GM18909 (cell line): ENCODE measurements around the gene PAX8.

Experiments used
- ATAC-seq: cut with Tn5 transposase; IDR thresholded peaks from one replicate; pipeline ENCODE4 v1.9.1; 2021; ENCODE audit warnings: mild to moderate bottlenecking; ENCODE audit not compliant: unreplicated experiment, poor library complexity

PAX8 gene

DNA sequence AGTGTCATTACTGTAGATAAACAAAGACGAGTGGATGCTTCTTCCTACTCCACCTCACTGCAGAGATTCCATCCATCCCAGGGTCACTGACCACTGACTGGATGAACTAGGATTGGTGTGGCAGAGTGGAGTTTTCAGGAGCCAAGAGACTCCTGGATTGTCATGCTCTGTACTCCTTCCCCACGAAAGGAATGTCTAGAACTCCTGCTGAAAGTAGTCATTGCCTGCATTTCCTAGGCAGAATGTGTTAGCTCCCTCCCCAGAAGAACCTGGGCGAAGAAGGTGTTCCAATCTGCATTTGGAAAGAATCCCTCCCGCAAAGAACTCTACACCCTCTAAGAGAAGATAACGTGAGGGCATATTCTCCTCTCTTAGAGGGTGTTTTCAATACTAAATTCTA lies 6.2 kb downstream of the PAX8 start:
- ATAC-seq: no peak

DNA sequence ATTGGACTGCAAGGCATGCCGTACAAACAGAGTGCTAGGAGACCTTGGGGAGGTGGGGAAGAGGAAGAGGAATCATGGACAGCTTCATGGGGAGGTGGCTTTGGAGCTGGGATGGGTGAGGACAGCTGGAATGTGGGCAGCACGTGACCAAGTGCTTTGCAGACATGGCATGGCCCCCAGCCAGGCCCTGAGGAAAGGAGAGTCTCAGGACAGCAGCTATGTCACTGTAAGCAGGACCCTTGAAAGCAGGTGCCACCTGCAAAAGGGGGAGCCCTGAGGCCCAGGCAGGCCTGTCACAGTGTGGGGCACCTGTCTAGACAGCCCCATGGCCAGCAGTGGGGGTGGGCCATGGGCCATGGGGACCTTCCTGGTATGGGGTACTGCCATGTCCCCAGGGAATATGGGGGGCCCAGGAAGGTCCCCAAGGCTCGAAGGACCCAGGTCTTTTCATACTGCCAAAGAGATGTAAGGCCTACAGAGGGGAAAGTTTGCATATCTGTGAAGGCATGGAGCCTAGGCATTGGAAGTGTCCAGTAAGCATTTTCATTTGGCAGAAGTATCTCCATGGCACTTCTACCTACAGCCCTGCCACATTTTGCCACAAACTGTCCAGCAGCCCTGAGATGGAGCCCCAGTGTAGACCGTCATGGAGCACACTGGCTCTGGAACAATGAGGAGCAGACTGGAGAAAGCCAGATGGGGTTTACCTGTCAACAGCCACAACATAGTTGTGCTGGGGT lies 9.9 kb downstream of the PAX8 start:
- ATAC-seq: no peak

DNA sequence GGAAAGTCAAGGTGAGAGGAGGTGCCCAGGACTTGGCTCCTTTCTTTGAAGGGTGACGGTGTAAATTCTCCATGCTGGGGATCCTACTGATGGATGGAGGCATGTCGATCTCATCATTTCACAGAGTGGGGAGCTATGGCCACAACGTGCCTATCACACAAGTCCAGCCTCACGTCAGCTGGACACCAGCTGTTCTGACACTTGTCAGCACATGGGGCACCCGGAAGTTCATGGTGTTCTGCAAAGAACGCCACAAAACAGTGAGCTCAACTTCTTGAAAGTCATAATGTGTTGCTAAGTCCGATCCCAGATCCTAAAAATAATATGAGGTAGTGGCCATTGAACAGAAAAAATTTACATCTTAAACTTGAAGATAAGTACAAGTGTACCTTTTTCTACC lies 12.3 kb downstream of the PAX8 start:
- ATAC-seq: no peak

DNA sequence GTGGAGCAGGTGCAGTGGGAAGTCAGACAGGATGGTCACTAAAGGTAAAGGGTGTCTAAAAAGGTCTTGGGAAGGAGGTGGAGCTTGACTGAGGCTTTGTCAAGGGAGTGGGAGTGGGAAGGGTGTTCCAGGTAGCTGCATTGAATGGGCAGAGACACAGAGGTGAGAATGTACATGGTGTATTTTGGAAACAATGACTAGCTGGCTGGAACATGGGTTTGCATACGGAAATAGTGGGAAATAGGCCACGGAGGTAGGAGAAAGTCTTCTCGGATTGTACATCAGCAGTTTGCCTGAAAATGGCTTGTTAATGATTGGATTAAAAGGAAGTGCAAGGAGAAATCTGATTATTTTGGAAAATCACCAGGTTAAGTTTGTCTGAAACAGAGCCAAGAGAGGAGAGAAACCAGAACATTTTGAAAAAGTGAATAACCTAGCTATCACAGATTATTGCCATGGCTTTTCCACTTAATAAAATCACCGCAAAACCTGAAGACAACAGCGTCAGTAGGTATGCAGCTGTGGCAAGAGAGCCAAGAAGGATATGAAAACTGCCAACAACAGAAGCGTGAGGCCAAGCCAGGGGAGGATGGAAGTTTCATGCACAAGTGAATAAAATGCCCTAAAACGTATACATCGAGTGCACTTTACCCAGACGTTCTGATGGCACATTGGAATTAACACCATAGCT lies 13.9 kb downstream of the PAX8 start:
- no peak for ATAC-seq

DNA sequence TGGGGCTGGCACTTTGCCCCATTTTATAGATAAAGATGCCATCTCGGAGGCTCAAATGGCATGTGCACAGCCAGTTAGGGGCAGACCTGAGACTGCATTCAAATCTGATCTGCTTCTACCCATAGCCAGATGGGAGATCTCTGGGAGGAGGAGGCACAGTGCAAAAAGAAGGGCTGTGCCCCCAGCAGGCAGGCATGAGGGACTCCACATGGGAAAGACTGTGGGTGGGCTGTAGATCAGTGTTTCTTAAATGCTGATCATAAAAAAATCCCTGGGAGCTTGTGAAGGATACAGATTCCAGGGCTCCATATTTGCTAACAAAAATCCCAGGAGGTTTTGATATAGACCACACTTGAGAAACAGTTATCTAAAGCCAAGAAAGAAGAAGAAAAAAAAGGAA lies 15.2 kb downstream of the PAX8 start:
- ATAC-seq: no peak

DNA sequence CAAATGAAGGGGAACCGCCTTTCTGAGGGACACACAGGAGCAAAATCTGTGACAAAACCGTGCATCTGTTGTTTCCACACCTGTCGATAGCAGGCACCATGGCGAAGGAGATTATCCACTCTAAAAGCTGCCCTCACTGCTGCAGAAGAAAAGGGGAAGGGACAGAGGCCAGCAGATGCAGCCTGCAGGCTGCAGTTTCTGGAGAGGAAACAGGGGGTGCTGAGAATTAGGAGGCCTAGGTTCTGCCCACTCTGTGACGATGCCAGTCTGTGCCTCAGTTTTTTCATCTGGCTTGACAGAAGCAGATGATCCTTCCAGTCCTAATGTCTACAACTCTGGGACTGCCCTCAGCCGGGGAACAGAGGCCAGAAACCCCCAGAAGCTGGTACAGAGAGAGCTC lies 17.7 kb downstream of the PAX8 start:
- no peak for ATAC-seq

DNA sequence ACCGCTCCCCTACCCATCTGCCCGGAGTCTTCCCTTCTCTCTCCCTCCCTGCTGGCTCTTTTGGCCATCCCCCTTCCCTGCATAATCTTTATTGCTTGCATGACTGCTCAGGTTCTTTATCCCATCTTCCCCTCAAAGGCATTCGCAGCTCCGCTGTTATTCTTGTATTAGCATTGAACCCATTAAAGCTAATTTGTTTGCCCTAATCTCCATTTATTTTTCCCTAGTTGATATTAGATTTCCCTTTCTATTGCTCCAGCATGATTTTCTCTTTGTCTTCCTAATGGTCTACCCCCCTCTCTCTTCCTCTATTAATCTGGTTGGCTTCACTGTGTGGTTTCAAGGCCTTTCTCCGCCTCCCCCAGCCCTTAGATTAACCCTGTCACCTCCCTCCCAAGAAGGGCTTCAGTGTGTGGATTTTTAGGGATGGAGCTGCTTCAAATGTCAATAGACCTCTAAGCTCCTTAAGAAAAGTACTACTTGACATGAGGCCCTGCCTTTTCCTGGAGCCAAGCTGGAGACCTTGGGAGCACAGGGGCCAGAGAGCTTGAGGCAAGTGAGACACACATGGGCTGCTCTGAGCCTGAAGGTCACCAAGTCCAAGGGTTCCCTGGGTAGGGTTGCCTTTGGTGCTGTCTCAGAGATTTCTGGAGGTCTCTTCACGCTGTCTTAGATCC lies 20.1 kb downstream of the PAX8 start:
- ATAC-seq: no peak

DNA sequence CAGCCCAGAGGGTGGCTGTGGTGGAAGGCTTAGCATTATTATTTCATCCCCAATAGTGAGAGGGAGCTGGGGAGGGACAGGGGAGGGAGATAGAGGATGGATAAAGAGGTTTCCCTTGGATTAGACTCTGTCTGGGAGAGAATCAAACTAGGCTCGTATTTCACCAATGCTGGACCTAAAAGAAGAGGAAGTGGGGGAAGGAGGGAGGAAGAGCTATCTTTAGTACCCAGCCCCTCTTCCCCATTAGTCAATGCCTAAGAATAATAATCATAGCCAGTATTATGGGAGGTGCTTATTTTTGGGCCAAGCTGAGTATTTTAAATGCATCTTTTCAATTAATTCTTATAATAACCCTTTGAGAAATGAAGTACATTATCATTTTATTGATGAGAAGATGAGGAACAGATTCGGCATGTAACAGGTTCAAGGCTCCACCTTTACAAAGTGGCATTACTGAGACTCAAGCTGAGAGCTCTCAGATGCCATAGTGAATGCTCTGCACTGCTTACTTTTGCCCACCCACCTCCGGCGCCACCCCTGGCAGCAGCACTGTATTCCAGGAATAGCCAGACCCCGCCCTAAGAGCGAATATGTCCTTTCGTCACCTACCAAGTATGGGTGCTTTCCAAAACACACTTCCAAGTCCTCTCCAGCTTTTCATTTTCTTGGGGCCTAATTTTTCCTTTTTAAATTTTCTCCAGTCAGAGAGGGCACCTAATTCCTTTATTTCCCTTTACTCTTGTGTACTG lies 21.0 kb downstream of the PAX8 start:
- ATAC-seq: no peak

DNA sequence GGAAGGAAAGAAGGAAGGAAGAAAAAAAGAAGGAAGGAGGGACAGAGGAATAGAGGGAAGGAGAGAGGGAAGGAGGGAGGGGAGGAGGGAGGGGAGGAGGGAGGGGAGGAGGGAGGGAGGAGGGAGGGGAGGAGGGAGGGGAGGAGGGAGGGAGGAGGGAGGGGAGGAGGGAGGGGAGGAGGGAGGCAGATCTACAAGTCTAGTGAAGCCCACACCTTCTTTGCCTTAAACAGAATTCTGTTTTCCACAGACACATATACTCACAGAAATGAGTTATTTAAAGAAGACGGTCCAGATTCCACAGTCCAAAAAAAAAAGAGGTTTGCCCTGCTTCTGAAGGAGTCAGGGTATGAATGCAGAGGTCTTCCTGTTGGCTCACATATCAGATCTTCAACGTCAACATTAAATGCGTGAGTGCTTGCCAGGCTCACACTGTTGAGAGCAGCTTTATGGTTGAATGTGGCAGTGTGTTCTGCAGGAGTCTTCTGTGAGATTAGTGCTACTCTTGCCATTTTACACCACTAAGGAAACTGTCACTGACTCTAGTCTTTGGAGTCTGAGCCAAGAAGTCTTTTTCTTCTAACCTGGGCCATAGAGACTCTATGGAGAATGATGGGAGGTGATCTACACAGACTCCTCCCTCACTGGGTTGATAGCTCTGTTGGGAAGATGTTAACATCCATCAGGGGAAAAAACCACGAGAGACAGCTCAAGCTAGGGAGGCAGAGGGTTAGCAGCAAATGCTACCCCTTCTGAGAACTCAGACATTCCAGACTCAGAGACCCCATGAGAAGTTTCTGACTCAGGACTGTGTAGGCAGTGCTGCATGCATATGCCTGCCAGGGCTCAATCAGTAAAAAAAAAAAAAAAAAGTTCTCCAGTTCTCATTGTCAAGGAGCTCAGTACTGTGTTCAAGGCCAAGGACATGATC lies 23.3 kb downstream of the PAX8 start:
- no peak for ATAC-seq

DNA sequence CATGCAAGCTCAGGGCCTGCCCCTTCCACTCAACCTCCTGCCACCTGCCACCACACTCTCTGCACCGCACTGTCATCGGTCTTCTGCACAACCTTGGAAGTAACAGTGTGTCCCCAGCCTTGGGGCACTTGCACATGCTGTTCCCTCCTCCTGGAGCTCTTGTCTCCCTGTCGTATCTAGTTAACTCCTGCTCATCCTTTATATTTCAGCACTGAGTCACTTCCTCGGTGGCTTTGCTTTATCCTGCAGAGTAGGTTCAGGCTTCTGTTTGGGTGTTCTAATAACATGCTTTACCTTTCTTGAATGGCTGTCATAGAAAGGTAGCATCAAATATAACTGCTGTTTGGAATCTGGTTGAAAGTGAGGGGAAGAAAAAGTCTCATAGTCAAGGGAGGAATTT lies 25.3 kb downstream of the PAX8 start:
- no peak for ATAC-seq

DNA sequence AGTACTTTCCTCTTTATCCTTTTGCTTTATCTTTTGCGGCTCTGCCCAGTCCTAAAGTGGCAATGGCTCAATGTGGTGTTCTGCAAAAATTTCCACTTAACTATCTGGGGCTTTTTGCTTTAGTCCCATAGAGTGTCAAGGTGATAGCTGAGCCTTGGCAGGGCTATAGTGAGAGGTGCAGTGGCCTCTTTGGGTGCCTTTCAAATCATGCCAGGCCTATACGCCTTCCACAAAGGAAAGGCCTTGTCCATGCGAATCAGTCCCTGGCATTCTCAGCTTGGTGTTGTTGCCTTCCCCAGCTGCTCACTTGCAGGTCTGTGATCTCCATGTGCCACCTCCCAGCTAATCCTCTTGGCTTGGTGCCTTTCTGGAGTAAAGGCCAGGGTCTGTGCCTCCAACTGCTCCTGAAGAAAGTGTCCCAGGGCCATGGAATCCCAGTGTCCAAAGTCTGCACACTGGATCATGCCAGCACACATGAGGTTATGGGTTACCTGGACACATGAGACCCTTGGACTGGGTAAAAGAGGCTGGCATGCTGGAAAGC lies 26.6 kb downstream of the PAX8 start:
- no peak for ATAC-seq

DNA sequence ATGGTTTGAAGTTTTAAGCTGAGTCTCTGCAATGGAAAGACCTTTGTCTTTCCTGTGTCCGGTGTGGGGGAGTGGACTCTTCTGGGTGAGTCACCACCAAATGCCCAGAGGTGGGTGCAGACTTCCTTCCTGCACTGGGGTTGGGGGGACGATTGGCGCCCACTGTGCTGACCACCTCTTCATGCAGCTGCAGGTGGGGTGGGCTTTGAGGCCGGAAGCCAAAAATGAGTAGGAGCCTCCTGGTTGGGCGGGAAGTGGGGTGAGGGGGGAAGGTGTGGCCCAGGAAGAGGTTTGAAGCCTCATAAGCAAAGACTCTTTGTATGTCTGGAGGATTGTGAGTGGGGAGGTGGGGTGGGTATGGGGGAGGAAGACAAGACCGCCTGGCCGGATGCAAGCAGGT lies 27.6 kb downstream of the PAX8 start:
- ATAC-seq: no peak

DNA sequence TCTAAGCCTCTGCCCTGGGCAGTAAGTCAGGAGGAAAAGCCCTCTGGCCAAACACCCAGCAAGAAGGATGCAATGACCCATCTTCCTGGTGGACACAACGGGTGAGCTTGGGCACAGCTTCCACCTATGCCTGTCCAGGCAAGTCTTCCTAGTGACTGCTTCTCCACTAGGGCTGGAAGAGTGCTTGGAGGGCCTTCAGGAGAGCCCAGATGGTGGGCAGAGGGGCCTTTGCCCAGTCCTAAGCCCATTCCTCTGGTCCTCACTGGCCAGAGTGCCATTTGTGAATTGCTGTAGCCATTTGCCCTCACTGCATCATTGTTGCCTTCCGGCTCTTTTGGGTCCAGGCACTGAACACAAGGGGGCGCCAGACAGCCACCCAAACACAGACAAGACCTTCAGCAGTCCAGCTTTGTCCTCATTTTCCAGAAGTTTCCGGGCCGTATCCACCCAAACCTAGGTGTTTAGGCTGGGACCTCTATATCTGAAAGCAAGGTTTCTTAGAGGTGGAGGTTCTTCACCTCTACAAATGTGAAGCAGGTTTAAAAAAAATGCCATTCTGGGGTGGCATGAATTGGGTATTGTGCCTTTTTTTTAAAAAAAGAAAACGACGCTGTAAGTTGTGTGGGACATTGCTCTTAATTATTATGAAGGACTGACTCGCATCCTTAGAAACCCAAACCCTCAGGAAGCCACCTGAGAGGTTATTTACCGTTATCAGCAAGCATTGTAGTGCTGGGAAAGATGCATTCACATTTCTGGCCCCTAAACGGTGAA lies 29.5 kb downstream of the PAX8 start:
- ATAC-seq: peak; percentile 66

DNA sequence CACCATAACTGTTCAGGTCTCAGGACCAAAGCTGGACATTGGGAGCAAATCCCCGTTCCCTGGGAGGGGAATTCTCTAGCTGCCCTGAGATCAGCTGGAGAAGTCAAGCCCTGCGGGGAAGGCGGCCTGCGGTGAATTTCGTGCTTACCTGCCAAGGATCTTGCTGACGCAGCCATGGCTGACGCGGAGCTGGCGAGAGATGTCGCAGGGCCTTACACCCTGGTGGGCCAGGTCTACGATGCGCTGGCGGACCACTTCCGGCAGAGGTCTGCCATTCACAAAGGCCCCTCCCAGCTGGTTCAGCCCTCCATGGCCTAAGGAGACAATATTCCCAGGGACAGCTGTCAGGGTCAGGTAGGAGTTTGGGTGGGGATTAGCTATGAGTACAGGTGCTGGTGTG lies 32.1 kb downstream of the PAX8 start:
- ATAC-seq: no peak

DNA sequence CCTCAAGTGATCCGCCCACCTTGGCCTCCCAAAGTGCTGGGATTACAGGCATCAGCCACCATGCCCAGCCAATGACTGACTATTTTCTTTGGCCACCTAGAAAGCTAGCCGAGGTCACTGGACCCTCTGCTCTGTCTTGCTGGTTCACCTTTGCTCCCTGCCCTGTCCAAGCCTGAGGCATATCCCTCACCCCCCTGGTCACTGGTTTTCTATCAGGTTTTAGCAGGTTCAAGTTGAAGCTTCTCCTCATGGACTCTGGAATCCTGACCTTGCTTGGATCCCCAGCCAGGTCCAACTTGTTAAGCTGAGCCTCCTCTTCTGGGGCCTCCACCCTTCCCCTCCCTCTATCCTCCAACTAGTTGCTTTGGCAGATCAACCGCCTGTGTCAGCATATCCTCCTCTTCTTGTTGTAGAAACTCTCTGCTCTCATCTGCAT lies 33.4 kb downstream of the PAX8 start:
- no peak for ATAC-seq

DNA sequence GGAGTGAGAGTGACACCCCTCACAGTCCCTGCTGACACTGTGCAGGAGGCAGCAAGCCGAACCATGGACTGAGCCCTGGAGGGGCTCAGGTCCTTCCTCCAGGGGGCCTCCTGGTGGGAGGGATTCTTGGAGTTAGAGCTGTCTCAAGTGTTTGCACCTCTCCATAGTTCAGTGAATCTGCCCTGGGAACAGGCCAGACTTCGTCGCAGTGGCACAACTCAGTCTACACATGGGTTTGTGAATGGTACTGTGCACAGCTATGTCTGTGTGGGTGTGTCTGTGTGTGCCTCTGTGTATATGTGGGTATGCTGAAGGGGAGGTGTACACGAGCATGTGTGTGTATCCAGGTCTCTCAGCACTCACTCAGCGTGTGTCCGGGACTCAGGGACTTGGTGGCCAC lies 36.4 kb downstream of the PAX8 start:
- no peak for ATAC-seq

DNA sequence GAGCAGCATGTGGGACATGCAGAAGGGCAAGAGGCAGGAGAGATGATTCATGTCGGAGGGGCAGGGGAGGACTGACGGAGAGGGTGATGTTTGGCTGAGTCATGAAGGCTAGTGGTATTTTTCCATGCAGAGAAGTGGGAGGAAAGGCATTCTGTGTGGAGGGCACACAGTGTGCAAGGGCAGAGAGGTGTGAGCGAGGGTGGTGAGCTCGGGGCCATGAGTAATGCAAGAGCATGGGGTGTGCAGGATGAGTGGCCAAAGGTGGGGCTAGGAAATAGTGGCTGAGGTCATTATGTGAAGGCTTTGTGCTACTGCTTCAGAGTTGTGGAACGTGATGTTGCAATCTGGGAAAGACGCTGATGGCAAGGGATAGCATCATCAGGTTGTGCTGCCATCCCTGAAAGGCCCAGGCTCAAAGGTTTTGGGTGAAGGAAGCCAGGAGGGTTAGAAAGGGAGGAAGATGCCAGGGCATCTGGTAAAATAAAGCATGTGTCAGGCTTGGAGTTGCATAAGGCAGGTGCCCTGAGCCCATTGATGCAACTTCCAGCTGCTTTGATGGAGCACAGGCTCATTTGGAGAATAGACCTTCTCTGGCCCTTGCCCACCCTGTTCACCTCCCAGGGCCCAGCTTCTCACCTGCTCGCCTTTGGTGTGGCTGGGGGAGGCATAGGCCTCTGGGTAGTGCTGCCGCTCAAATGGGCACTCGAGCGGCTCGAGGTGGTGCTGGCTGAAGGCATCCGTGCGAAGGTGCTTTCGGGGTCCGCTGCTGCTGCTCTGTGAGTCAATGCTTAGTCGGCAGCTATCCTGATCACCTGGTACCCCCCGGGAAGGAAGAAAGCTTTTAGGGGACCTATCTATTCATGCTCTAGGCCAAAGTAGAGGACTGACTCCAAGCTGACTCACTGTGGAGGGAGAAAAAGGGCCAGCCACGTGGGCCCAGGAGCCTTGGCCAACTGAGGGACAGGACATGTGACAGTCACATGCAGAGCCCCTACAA lies 37.5 kb downstream of the PAX8 start:
- no peak for ATAC-seq
